Measurements from ENCODE around the gene MDK. TPM values are rescaled to one million over a fixed set of nuclear protein-coding genes. Genes with fewer than 3 reads are reported as not detected.

The MDK gene
- total and polyA plus RNA-seq, 2 of the 4 experiments (the other 2 are of a cell fraction): 25.8 to 377 TPM

GRCh38 chr11:46370253-46370652 lies 11.2 kb upstream of the MDK start:
- no TSS peak for BruUV-seq (replicated peaks)
- H3K23ac ChIP-seq (ENCODE audit: low read depth, low read length): no peak overlapping the region

More at GRCh38 chr11:46370253-46370652, 11.2 kb upstream of the MDK start:
- Histone ChIP-seq H4K20me1 (ENCODE audit: insufficient read depth, low read length) (peaks cover 12% of the 10 kb centered on the region), H4K5ac (ENCODE audit: low read depth, low read length) (no peak overlapping the region), H3K14ac (replicated peaks; ENCODE audit: low read depth, low read length) (0 out of 2 replicates have a peak overlapping the region, but pooled peaks have one; percentile 7), H4K91ac (ENCODE audit: insufficient read depth, low read depth, low read length) (no peak overlapping the region), H3K18ac (ENCODE audit: low read depth, low read length) (no peak overlapping the region), H3K79me1 (ENCODE audit: low read depth in 1 of 2, low read length in 2 of 2) (peaks cover 0 to 34% of the 10 kb centered on the region in 2 experiments; a peak in 3 of 4 replicates), H2BK120ac (ENCODE audit: low read depth, low read length) (no peak overlapping the region), H3K36me3 (ENCODE audit: control insufficient read depth, insufficient read depth, low read length) (peaks cover 30% of the 10 kb centered on the region), H2AFZ (replicated peaks; ENCODE audit: low read length, poor library complexity) (no peak overlapping the region), H3K9me3 (ENCODE audit: control insufficient read depth, insufficient read depth, low read length) (no peaks in the 10 kb centered on the region), H2AK9ac (replicated peaks; ENCODE audit: low read depth, low read length, poor library complexity) (peak overlapping the region; percentile 53), H3K9ac (ENCODE audit: low read depth, low read length) (no peak overlapping the region), H3K27ac (ENCODE audit: insufficient read depth, low read length) (no peak overlapping the region), H3K56ac (ENCODE audit: extremely low read depth, insufficient read depth, low read length) (no peak overlapping the region; the same call in 1 of the 2 replicates), H2BK20ac (ENCODE audit: low read depth, low read length) (no peak overlapping the region), H3K4ac (ENCODE audit: low read depth, low read length) (no peak overlapping the region), H3K4me2 (ENCODE audit: low read depth, low read length) (no peak overlapping the region), H3K9me1 (ENCODE audit: insufficient read depth, low read length) (0 out of 2 replicates have a peak, but pooled peaks cover 4% of the 10 kb centered on the region), H2AK5ac (ENCODE audit: low read depth, low read length) (no peak overlapping the region), H2BK15ac (ENCODE audit: low read depth, low read length) (no peak overlapping the region), H4K8ac (ENCODE audit: low read depth in 2 of 2, low read length in 2 of 2) (no peak overlapping the region), H2BK5ac (ENCODE audit: low read depth, low read length, poor library complexity, severe bottlenecking) (no peak overlapping the region), H3K4me1 (ENCODE audit: control insufficient read depth, insufficient read depth, low read length) (peaks cover 10% of the 10 kb centered on the region; the same call in 1 of the 2 replicates), H3K4me3 (ENCODE audit: insufficient read depth, low read depth, low read length) (no peak overlapping the region), H3K27me3 (ENCODE audit: control insufficient read depth, insufficient read depth, low read length) (no peaks in the 10 kb centered on the region)
- 94% methylated on average over 3 of the region's 13 CpGs; no CpG with 5 or more reads in 1 of the 2 experiments for WGBS, 2 experiments (ENCODE audit: extremely low coverage in 2 of 2, insufficient read length in 1 of 2)
- no peak for DNase-seq
- ATAC-seq (ENCODE audit: low read depth): no peak
- ChIA-PET CTCF (no interaction called here), POLR2A (ENCODE audit: unreplicated experiment) (no interaction called here)
- no peak for TF ChIP-seq MAZ (IDR thresholded peaks at IDR 0.05; ENCODE audit: borderline replicate concordance, low read depth, low read length)
- TF ChIP-seq BHLHE40 (IDR thresholded peaks at IDR 0.05; ENCODE audit: low read depth, low read length): no peak
- TF ChIP-seq POLR2A (IDR thresholded peaks at IDR 0.05; ENCODE audit: low read depth, low read length): no peak
- TF ChIP-seq RAD21 (IDR thresholded peaks at IDR 0.05; ENCODE audit: low read length): no peak
- no peak for TF ChIP-seq RFX5 (IDR thresholded peaks at IDR 0.05; ENCODE audit: low read depth, low read length)
- no peak for TF ChIP-seq NFE2L2 (IDR thresholded peaks at IDR 0.05; ENCODE audit: low read depth, low read length)
- no peak for TF ChIP-seq RCOR1 (IDR thresholded peaks at IDR 0.05; ENCODE audit: insufficient replicate concordance, low read length)
- TF ChIP-seq SMC3 (IDR thresholded peaks at IDR 0.05; ENCODE audit: low read depth, low read length): no peak
- TF ChIP-seq FOS (IDR thresholded peaks at IDR 0.05; ENCODE audit: low read depth, low read length): no peak
- TF ChIP-seq ELK1 (IDR thresholded peaks at IDR 0.05; ENCODE audit: borderline replicate concordance, low read depth, low read length): no peak
- no peak for TF ChIP-seq CTCF (conservative IDR thresholded peaks at IDR 0.05; ENCODE audit: low read depth, low read length)
- no peak for TF ChIP-seq MXI1 (IDR thresholded peaks at IDR 0.05; ENCODE audit: borderline replicate concordance, low read depth, low read length)
- no peak for TF ChIP-seq USF2 (IDR thresholded peaks at IDR 0.05; ENCODE audit: low read depth, low read length)
- TF ChIP-seq MAFK (IDR thresholded peaks at IDR 0.05; ENCODE audit: low read depth, low read length): no peak
- TF ChIP-seq CHD1 (IDR thresholded peaks at IDR 0.05; ENCODE audit: low read depth, low read length): no peak
- no peak for TF ChIP-seq CEBPB (IDR thresholded peaks at IDR 0.05; ENCODE audit: low read depth, low read length)
- in situ Hi-C loops (cut with MboI; ENCODE audit: low sequenced_read_pairs): no loop called here
- intact Hi-C loops (cut with micrococcal nuclease): no loop called here
- dilution Hi-C loops (cut with HindIII; ENCODE audit: low sequenced_read_pairs, unreplicated experiment): no loop called here

Measured in IMR-90 (cell line).